ENCODE measurements around the gene RIMBP2. TPM values are rescaled to one million over a fixed set of nuclear protein-coding genes. Genes with fewer than 3 reads are reported as not detected.

RIMBP2 gene
- total and polyA plus RNA-seq, 2 experiments from 2014 or later = 0.31 to 0.37 TPM

- Histone ChIP-seq H3F3A (replicated peaks; ENCODE audit: low read depth) (no peaks in the 10 kb centered on the region), H3K79me2 (replicated peaks; ENCODE audit: insufficient read depth) (no peaks in the 10 kb centered on the region), H2AFZ (no peak overlapping the region), H3K27ac (ENCODE audit: low read depth) (no peak overlapping the region), H3K4me2 (no peak overlapping the region), H3K36me3 (ENCODE audit: insufficient read depth) (no peaks in the 10 kb centered on the region), H3K27me3 (ENCODE audit: insufficient read depth) (no peaks in the 10 kb centered on the region), H3K9me2 (ENCODE audit: insufficient read depth) (no peaks in the 10 kb centered on the region), H4K20me1 (replicated peaks; ENCODE audit: insufficient read depth) (no peaks in the 10 kb centered on the region), H3K4me3 (no peak overlapping the region), H3K4me1 (ENCODE audit: insufficient read depth) (no peaks in the 10 kb centered on the region)
- no peak overlapping the region for H3K4me3 Mint-ChIP-seq
- H3K27me3 Mint-ChIP-seq (ENCODE audit: insufficient read depth, low read depth, poor library complexity) = no peaks in the 10 kb centered on the region
- H3K4me1 Mint-ChIP-seq = no peaks in the 10 kb centered on the region
- no peak overlapping the region for H3K27ac Mint-ChIP-seq
- no peak for TF ChIP-seq EZH2phosphoT487 (IDR thresholded peaks at IDR 0.05; ENCODE audit: unreplicated experiment)
- TF ChIP-seq ETS1 (IDR thresholded peaks at IDR 0.05) = no peak
- TF ChIP-seq ZNF331 (CRISPR knock-in tag; IDR thresholded peaks at IDR 0.05; ENCODE audit: low read depth) = no peak
- no peak for TF ChIP-seq EZH2 (IDR thresholded peaks at IDR 0.05; ENCODE audit: low read depth, unreplicated experiment)
- no peak for TF ChIP-seq POLR2AphosphoS5 (IDR thresholded peaks at IDR 0.05; ENCODE audit: low read depth)
- no peak for TF ChIP-seq REST (IDR thresholded peaks at IDR 0.05; ENCODE audit: unreplicated experiment)
- TF ChIP-seq, protein P1, sequence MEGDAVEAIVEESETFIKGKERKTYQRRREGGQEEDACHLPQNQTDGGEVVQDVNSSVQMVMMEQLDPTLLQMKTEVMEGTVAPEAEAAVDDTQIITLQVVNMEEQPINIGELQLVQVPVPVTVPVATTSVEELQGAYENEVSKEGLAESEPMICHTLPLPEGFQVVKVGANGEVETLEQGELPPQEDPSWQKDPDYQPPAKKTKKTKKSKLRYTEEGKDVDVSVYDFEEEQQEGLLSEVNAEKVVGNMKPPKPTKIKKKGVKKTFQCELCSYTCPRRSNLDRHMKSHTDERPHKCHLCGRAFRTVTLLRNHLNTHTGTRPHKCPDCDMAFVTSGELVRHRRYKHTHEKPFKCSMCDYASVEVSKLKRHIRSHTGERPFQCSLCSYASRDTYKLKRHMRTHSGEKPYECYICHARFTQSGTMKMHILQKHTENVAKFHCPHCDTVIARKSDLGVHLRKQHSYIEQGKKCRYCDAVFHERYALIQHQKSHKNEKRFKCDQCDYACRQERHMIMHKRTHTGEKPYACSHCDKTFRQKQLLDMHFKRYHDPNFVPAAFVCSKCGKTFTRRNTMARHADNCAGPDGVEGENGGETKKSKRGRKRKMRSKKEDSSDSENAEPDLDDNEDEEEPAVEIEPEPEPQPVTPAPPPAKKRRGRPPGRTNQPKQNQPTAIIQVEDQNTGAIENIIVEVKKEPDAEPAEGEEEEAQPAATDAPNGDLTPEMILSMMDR (conservative IDR thresholded peaks at IDR 0.05; ENCODE audit: low read depth in 2 of 2) = no peak
- no peak for TF ChIP-seq JUNB (IDR thresholded peaks at IDR 0.05; ENCODE audit: unreplicated experiment)
- TF ChIP-seq STAT1 (IDR thresholded peaks at IDR 0.05; ENCODE audit: unreplicated experiment) = no peak
- DNase-seq (ENCODE audit: low spot score) (no peak), ATAC-seq (no peak)
- H3K9me3 Mint-ChIP-seq = peaks cover 42% of the 10 kb centered on the region
- peaks cover 4% of the 10 kb centered on the region; the same call in 1 of the 3 replicates for H3K36me3 Mint-ChIP-seq (ENCODE audit: low read depth)
Observed at GRCh38 chr12:130754234-130754901, 38.3 kb upstream of the RIMBP2 start.
